GM20431 (cell line): ENCODE results near the gene DHH.
"Not testable (repeated sequence)": the region's sequence is repeated elsewhere in the genome, so short reads cannot be mapped to it uniquely, and the experiment has no call there.

Experiments
- in situ Hi-C: fragments of 300-500 bp; cut with MseI, MboI; formaldehyde crosslinking; loops from one replicate; pipeline ENCODE4 v1.15.0; 2020; ENCODE audit warnings: low sequenced_read_pairs; ENCODE audit not compliant: unreplicated experiment

The DHH gene

GRCh38 chr12:49079793-49080192, 14.8 kb downstream of the DHH start:
- in situ Hi-C loops: no loop called here

- in situ Hi-C loops: no loop called here
Observed at GRCh38 chr12:49070971-49071370, 23.6 kb downstream of the DHH start.

GRCh38 chr12:49069507-49070346, 24.9 kb downstream of the DHH start, which contains the start of gene RHEBL1:
TSS of gene RHEBL1 (minus strand) at chr12:49069979. CDS start at chr12:49069785, 194 bp downstream.
- in situ Hi-C loops: no loop called here

- in situ Hi-C loops: no loop called here
Observed at GRCh38 chr12:49068879-49069506, 25.6 kb downstream of the DHH start.

GRCh38 chr12:49066120-49066519, 28.5 kb downstream of the DHH start:
- in situ Hi-C loops: no loop called here

- in situ Hi-C loops: no loop called here
Observed at GRCh38 chr12:49064767-49065152, 29.8 kb downstream of the DHH start.

GRCh38 chr12:49061916-49062315, 32.7 kb downstream of the DHH start:
- in situ Hi-C loops: not testable (repeated sequence)

- in situ Hi-C loops: no loop called here
Observed at GRCh38 chr12:49061157-49061650, 33.4 kb downstream of the DHH start.

GRCh38 chr12:49060237-49061156, 34.1 kb downstream of the DHH start, which contains the start of gene KMT2D:
TSS of gene KMT2D (minus strand) at chr12:49060794. CDS start at chr12:49055324, 5,470 bp downstream.
- in situ Hi-C loops: no loop called here

GRCh38 chr12:49059299-49060171, 35.1 kb downstream of the DHH start:
- in situ Hi-C loops: no loop called here

- in situ Hi-C loops: no loop called here
Observed at GRCh38 chr12:49059045-49059298, 35.6 kb downstream of the DHH start.

GRCh38 chr12:49058366-49059044, 36.1 kb downstream of the DHH start:
- in situ Hi-C loops: no loop called here

- in situ Hi-C loops: no loop called here
Observed at GRCh38 chr12:49057888-49058287, 36.7 kb downstream of the DHH start.

GRCh38 chr12:49055978-49056754, 38.4 kb downstream of the DHH start:
- in situ Hi-C loops: no loop called here

GRCh38 chr12:49055092-49055491, 39.5 kb downstream of the DHH start:
- in situ Hi-C loops: no loop called here

- in situ Hi-C loops: no loop called here
Observed at GRCh38 chr12:49054524-49054923, 40.1 kb downstream of the DHH start.

GRCh38 chr12:49054096-49054495, 40.5 kb downstream of the DHH start:
- in situ Hi-C loops: no loop called here
